Sigmoid colon (tissue), 4 donors: ENCODE measurements around the gene MED29.

Experiments used
- EP300 ChIP-seq, 4 donors: sonication (generic); formaldehyde crosslinking; IDR thresholded peaks; one replicate each; pipeline ENCODE4 v1.6.1; 2017; ENCODE audit warnings: antibody characterized with exemption in 4 of 4
- POLR2A ChIP-seq, 2 donors: fragments of 450-650 bp; IDR thresholded peaks; one replicate each; pipeline ENCODE4 v1.6.1; 2016; ENCODE audit warnings: antibody characterized with exemption in 2 of 2, mild to moderate bottlenecking in 2 of 2, moderate library complexity in 2 of 2
- TF ChIP-seq, protein P1 (sequence below), 4 experiments: fragments of 450-650 bp in 3 of 4; fragments of 200-600 bp in 1 of 4; IDR thresholded peaks; one replicate each; pipeline ENCODE4 v1.5.1; 2016 to 2019; ENCODE audit warnings: antibody characterized with exemption in 4 of 4, mild to moderate bottlenecking in 3 of 4, moderate library complexity in 2 of 4

- TF ChIP-seq POLR2A (IDR thresholded peaks at IDR 0.05) (no peak), EP300 (IDR thresholded peaks at IDR 0.05) (no peak)
- TF ChIP-seq, protein P1, sequence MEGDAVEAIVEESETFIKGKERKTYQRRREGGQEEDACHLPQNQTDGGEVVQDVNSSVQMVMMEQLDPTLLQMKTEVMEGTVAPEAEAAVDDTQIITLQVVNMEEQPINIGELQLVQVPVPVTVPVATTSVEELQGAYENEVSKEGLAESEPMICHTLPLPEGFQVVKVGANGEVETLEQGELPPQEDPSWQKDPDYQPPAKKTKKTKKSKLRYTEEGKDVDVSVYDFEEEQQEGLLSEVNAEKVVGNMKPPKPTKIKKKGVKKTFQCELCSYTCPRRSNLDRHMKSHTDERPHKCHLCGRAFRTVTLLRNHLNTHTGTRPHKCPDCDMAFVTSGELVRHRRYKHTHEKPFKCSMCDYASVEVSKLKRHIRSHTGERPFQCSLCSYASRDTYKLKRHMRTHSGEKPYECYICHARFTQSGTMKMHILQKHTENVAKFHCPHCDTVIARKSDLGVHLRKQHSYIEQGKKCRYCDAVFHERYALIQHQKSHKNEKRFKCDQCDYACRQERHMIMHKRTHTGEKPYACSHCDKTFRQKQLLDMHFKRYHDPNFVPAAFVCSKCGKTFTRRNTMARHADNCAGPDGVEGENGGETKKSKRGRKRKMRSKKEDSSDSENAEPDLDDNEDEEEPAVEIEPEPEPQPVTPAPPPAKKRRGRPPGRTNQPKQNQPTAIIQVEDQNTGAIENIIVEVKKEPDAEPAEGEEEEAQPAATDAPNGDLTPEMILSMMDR (IDR thresholded peaks at IDR 0.05) = no peak
Observed at GRCh38 chr19:39372047-39372802, 19.0 kb upstream of the MED29 start.
